AG04450 (cell line): ENCODE data around the gene RAB5B. TPM values are rescaled to one million over a fixed set of nuclear protein-coding genes. Genes with fewer than 3 reads are reported as not detected.

Experiments used
- CTCF ChIA-PET: fragments of 300-600, 350-600 bp; formaldehyde crosslinking; extraction: SDS; loops from one replicate; lab custom pipeline; 2022; ENCODE audit warnings: antibody characterized with exemption, inconsistent platforms; lab: Charles Lee
- POLR2A ChIA-PET: fragments of 350-600 bp; formaldehyde crosslinking; extraction: SDS; loops from one replicate; lab custom pipeline; 2021; ENCODE audit warnings: antibody characterized with exemption, inconsistent platforms; lab: Yijun Ruan, JAX
- DNase-seq: peaks from one replicate; pipeline ENCODE4 v3.0.0-alpha.2; 2011; ENCODE audit warnings: low read depth, low spot score
- H3K27ac ChIP-seq: one replicate; pipeline ENCODE4 v1.5.1; 2012; ENCODE audit warnings: low read depth, low read length, control low read depth
- H3K27me3 ChIP-seq: one replicate; pipeline ENCODE4 v1.6.0; 2012; ENCODE audit warnings: low read length; ENCODE audit not compliant: control insufficient read depth, insufficient read depth
- H3K4me3 ChIP-seq: 2 replicates; pipeline ENCODE4 v1.5.1; 2011; ENCODE audit warnings: mild to moderate bottlenecking, low read depth, low read length, control low read depth
- H3K9me3 ChIP-seq: 2 replicates; pipeline ENCODE4 v1.5.1; 2012; ENCODE audit warnings: low read length; ENCODE audit not compliant: control insufficient read depth, insufficient read depth
- CTCF ChIP-seq: IDR thresholded peaks from 2 replicates; pipeline ENCODE4 v1.5.1; 2011; ENCODE audit warnings: low read depth, low read length, control low read depth, inconsistent platforms
- polyA plus RNA-seq: library from polyadenylated mRNA; depleted of rRNA; stranded (reverse); fragments of >200 nt; gene quantifications from 2 replicates; pipeline ENCODE4 v1.2.3, GENCODE V29; 2011

RAB5B gene
- polyA plus RNA-seq, 1 experiment, result 157 TPM

- H3K27me3 ChIP-seq, result no peaks in the 10 kb centered on the region
- peaks cover 4% of the 10 kb centered on the region; the same call in 1 of the 2 replicates for H3K9me3 ChIP-seq
- CTCF ChIA-PET, result interaction anchor here (0.9 kb wide), 1 partner anchor 17 kb away, joined by 5 read pairs; no protein-coding TSS in a partner anchor
- no peak for DNase-seq
- TF ChIP-seq CTCF, result no peak
- POLR2A ChIA-PET, result no interaction called here
- H3K4me3 ChIP-seq, result peak overlapping the region; percentile 31
- H3K27ac ChIP-seq, result peak overlapping the region; percentile 48
Measured at GRCh38 chr12:55972042-55972441, 1.8 kb upstream of the RAB5B start.

- peak overlapping the region; percentile 66 for H3K4me3 ChIP-seq
- peak overlapping the region; percentile 87 for H3K27ac ChIP-seq
- no peaks in the 10 kb centered on the region for H3K27me3 ChIP-seq
- peaks cover 4% of the 10 kb centered on the region; the same call in 1 of the 2 replicates for H3K9me3 ChIP-seq
- no peak for DNase-seq
- no peak for TF ChIP-seq CTCF
- POLR2A ChIA-PET, result no interaction called here
- CTCF ChIA-PET, result interaction anchor here (0.9 kb wide), 1 partner anchor 17 kb away, joined by 5 read pairs; no protein-coding TSS in a partner anchor
Measured at GRCh38 chr12:55972456-55972855, 1.4 kb upstream of the RAB5B start.

- no peak for DNase-seq
- CTCF ChIA-PET, result interaction anchor here (0.7 to 2.9 kb wide), 11 partner anchors 13 to 234 kb away, joined by 3 to 22 read pairs (median 5); partner anchors contain the start of gene SUOX
- Histone ChIP-seq H3K27me3 (no peaks in the 10 kb centered on the region), H3K27ac (peak overlapping the region; percentile 87), H3K9me3 (peaks cover 4% of the 10 kb centered on the region; the same call in 1 of the 2 replicates), H3K4me3 (peak overlapping the region; percentile 66)
- POLR2A ChIA-PET, result interaction anchor here (0.8 to 2.0 kb wide), 13 partner anchors 12 to 1602 kb away, joined by 3 to 11 read pairs (median 5); partner anchors contain the start of genes CD63, DGKA, DNAJC14 and GDF11
- TF ChIP-seq CTCF, result no peak
Measured at GRCh38 chr12:55972911-55973598, 823 bp upstream of the RAB5B start.

- peaks cover 4% of the 10 kb centered on the region; the same call in 1 of the 2 replicates for H3K9me3 ChIP-seq
- H3K27me3 ChIP-seq, result no peaks in the 10 kb centered on the region
- no peak for TF ChIP-seq CTCF
- H3K27ac ChIP-seq, result peak overlapping the region; percentile 75
- DNase-seq, result no peak
- ChIA-PET POLR2A (interaction anchor here (0.6 to 2.0 kb wide), 16 partner anchors 13 to 1604 kb away, joined by 3 to 14 read pairs (median 5); partner anchors contain the start of genes CD63, DGKA, DNAJC14 and GDF11), CTCF (interaction anchor here (0.7 to 2.9 kb wide), 15 partner anchors 10 to 236 kb away, joined by 3 to 22 read pairs (median 3); partner anchors contain the start of gene SUOX)
- peak overlapping the region; percentile 94 for H3K4me3 ChIP-seq
Measured at GRCh38 chr12:55974308-55974730, 441 bp downstream of the RAB5B start.
